Stimulated activated CD8-positive, alpha-beta memory T cell treated with anti-CD3 and anti-CD28 coated beads, Interleukin-15, amount 100 ng/mL, for 48 hours (primary cell): ENCODE data around the gene TRPM8.

ENCODE experiments used
- DNase-seq, 2 donors: peaks; one replicate each; pipeline ENCODE4 v3.0.0-alpha.2; 2020; ENCODE audit warnings: low read depth in 2 of 2

Gene TRPM8

DNA sequence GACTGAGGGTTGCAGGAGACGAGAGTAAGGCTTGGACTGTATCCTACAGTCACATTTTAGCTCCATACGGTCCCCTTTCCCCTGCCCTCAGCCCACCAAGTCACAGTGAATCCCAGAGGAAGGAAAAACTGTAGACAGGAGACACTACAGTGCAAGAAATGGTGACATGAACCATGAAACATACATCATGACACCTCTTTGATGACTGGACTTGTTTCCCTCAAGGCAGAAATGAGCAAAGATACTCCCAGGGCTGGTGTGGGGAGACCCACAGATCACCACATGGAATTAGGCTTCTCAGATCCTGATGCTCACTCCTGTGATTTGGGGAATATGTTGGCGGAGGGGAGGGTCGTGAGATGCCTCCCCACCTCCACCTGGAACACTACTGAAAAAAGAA, 85.1 kb downstream of the TRPM8 start:
- no peak for DNase-seq

DNA sequence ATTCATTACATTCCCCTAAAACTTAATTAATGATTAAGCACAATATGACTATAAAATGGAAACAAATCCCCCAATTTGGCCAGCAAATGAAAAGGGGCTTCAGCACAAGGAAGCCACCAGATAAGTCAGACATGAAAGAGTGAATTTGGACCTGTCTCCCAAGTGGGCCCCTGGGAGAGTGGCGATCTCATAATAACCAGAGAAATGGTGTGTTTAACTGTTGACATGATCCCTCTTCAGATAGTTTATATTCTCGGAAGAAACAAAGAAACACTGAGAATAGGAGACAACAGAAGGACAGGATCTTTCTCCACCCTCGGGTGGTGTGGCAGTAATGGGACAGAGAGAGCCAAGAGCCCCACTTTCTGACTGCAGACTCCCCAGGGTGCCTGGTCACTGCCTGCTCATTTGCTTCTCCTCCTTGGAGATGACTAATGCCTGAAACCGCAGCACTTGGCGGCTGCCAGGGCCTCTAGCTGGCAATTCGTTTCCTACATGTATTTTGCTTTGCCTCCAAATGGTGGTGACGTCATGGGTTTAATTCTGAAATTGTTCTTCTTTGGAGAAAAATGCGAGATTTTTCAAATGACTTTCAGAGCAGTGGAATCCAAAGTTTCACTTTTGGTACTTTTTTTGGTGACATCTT, 86.9 kb downstream of the TRPM8 start:
- DNase-seq: peak; percentile 29 to 37

DNA sequence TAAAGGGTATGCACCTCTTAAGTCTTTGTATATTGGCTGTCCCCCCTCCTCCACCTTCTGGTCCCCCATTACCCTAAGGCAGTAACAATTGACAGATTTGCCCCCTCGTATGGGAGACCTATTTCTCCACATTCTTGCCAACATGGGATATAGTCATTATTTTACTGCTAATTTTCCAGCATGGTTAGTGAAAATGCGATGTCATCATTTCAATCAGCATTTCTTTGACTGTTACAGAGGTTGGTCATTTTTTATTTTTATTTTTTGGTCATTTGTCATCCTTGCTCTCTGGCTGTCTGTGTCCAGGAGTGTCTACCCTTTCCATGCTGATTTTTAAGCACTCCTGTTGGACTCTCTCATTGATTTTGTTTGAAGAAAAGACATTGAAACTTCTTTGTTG, 88.0 kb downstream of the TRPM8 start:
- DNase-seq: no peak

DNA sequence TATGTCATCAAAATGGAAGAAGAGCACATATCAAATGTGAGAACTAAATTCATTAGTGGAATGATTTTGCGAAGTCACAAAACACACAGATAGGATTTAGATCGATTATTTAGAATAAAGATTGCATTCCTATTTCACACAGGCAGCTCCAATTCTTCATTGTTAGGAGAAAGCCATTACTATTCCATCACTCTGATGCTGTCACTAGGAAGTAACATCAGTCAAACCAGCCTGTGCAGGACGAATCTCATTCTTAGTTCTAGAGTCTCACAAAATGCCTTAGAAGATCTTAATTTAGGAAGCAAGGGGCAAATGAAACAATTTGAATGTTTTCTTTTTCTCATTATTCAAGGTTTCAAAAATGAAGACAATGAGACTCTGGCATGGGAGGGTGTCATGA, 89.3 kb downstream of the TRPM8 start:
- no peak for DNase-seq

DNA sequence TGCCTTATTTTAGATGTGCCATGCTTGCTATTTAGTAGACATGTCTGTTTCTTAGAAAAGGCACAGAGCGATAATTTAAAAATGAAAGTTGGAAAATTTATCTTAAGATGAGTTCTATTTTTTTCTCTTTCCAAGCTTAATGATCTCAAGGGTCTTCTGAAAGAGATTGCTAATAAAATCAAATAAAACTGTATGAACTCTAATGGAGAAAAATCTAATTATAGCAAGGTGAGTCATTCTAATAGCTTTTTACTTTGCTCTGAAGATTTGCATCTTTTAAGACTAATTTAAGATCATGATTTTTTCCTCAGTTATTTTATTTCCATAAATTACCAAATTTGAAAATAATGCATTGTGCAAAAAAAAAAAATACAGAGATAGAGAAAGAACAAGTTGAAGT, 97.3 kb downstream of the TRPM8 start:
- no peak for DNase-seq

DNA sequence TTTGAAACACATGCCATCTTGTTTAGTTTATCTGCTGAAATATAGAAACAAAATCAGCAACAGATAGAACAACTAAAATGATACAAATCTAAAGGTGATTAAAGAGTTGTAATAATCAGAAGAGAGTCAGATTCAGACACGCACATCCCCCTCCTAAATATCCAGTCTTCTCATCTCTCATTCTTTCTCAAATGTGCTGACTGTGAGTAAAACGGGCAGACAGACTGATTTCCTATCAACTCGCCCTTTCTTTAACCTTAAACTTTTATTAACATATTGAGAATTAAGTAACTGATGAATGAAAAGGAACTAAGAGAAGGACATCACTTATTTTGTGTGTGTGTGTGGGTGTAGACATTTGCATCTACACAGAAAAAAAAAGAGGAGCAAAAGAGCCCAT, 98.7 kb downstream of the TRPM8 start:
- DNase-seq: no peak

DNA sequence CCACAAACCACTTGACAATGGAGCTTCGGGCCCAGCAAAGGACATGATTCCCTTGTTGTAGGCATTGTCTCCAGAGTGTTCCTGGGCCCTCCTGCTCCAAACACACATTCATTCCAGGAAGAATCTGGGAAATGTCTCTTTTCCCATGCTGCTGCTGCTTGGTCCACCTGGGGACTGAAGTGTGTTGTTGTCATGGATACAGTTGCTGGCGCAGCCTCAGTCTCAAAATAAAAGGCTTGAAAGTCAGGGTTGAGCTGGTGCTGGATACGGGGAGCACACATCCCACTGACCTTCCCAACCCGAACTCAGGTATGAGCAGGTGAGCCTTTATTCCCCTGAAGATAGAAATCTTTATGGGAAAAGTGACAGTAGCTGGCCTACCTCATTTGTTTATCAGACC, 102.7 kb downstream of the TRPM8 start:
- no peak for DNase-seq

DNA sequence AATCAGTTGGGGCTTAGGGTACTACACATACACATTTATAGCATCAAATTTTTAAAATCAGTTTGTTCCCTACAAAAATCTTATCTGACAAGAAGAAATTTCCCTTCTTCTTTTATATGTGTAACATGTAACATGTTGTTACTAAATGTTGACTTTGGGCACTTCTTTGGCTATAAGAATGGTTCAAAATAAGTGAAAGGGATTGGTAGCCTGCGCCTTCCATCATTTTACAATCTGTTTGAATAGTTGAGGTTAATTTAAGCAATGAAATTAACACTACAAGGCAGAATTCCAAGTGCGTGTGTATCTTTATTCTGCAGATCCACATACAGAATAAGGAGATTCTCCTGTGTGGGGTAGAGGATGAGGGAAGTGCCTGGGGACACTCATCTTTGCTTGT, 103.2 kb downstream of the TRPM8 start:
- no peak for DNase-seq

DNA sequence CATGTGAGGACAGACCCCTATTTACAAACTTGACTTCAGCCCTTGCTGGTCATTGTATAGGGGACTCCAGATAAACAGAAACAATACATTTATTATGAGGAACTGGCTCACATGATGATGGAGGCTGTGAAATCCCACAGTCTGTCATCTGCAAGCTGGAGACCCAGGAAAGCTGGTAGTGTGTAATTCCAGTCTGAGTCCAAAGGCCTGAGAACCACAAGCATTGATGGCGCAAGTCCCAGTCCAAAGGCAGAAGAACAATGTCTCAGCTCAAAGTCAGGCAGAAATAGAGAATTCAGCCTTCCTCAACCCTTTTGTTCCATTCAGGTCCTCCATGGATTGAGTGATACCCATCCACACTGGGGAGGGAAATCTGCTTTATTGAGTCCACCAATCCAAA, 105.3 kb downstream of the TRPM8 start:
- no peak for DNase-seq

DNA sequence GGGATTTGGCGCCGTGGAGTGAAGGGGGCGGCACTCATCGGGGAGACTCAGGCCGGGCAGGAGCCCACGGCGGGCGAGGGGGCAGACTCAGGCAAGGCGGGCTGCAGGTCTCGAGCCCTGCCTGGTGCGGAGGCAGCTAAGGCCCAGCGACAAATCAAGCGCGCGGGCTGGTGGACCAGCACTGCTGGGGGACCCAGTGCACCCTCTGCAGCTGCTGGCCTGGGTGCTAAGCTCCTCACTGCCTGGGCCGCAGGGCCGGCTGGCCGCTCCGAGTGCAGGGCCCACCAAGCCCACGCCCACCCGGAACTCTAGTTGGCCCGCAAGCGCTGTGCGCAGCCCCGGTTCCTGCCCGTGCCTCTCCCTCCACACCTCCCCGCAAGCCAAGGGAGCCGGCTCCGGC, 107.1 kb downstream of the TRPM8 start:
- no peak for DNase-seq

DNA sequence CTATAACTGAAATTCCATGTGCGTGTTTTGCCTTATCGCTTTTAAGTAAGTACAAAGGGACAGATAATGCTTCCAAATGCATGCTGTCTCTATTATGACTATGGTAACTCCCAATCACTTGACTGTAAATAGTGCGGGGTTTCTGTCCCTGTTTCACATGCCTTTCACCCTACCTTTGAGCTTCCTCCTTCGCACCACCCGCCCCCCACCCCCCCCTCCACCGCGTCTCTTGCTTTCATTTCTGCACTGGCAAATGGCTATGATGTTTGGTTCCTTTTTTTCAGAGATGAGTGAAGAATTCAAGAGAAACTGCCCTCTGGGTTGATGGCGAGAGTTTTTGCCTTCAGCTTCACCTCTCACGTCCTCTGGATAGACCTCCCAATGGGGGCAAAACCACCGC, 108.3 kb downstream of the TRPM8 start:
- no peak for DNase-seq

DNA sequence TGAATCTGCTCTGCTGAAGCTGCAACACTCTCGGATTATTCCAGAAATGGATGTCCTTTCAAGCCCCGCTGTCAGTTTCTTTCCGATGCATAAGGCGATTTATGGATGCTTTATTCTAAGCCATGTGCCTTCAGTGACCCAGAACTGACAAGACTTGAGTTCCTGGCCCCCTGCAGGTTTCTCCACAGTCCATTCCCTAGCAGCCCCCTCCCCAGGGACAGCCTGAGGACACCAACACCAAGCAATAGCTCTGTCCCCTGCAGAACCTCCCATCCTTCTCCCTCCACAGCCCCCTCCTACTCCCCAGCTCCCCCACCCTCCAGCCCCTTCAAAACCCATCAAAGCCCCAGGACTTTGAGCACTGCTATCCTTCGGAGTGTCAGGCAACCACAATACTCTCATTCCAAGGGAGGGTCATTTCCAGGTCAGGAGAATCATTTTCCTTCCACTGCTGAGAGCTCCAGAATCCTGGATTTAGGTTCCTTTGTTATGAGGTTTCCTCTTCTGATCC, 108.8 kb downstream of the TRPM8 start:
- DNase-seq: no peak

DNA sequence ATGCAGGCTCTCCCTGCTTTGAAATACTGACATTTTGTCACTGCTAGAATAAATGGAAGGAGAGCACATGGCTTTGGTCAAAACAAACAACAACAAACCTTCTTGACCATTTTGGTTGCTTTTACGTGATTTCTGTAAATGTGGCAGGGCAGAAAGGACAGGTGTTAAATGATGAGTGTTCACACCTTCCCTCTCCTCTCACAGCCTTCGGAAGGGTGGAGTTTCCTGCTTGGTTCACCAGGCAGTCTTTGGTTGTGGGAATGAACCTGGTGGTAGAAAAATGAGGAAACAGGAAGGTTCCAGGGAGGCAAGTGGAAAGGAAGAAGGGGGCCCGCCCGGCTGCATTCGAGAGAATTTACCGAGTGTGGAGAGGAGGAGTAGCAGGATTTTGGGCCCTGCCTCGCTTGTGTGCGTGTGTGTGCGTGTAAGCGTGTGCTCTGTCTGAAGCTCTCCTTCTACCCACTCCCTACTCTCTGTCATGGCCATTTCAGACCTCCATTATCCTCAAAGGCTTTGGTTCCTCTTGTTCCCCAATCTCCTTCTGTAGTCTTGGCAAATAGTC, 109.6 kb downstream of the TRPM8 start:
- no peak for DNase-seq

DNA sequence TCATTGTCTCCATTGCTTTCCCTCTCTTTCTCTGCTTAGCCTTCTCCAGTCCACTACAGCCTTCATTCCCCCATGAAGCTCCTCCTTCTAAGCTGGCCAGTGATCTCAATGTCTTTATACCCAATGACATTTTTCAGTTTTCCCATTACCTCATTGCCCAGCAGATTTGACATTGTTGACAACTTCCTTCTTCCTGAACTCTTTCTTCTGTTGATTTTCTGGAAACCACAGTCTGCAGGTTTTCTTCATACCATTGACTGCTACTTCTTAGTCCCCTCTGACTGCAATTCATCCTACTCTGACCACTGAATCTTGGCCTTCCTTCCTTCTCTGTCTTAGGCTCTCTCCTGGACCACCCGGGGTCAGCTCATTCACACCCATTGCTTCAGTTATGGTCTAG, 110.5 kb downstream of the TRPM8 start:
- DNase-seq: no peak

DNA sequence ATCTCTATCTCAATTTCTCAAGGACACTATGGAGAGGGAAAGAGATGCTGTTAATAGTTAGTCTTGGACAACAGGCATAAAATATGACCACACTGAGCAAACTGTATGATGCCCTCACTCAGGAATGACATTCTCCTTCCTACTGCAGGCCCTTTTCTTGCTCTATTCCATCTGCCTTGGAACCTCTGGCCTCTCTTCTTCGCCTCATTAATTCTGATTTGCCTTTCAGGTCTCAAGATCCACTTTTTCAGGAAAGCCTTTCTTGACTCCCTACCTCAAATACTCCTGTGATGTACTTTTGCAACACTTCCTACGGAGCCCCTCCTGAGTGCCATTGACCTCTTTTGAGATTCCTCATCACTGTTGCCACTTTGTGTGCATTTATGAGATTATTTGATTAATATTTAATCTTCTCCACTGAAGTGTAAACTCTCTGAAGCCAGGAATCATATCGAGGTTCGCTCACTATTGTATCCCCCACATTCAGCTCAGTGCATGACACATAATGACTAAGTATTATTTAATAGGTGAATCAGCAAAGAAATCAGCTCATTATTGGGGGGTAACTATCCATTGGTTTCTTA, 112.1 kb downstream of the TRPM8 start:
- no peak for DNase-seq

DNA sequence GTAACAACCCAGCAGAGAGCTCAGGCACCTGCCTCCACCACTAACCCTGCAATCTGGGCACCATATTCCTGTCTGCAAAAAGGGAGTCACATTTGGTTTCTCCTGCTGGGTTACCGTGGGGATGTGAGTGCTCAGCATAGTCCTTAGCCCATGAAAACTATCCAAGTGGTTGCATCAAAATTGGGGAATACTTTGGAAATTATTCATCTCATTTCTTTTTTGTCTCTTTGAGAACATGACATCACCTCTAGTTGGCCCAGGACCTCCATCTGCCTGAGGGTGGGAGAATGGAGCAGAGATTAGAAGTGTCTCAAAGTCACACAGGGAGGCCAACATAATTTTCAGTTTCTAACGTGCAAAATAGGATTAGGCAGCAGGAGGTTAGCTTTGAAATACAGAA, 114.0 kb downstream of the TRPM8 start:
- no peak for DNase-seq

DNA sequence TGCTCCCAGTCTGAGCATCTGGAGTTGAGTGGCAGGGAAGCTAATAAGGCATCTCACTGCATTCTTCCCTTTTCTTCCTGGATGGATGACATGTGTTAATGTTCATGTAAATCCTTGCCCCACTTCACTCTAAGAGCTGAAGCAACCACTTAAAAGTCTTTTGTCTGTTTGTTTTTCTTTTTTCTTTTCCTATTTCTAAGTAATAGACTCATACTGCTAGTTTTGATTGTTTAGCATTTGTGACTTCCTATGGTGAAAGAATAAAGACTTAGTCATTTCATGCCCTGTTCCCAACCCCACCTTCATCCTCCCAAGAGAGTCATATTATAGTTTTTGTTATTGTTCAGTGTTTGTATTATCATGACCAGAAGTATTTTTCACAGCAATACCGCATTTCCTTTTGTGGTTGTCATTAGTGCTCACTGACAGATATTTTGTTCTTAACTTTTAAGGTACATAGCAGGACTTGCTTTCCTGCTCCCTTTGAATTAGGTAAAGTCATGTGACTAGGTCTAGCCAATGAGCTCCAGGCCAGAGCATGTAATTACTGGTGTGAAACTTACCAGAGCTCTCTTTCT, 115.2 kb downstream of the TRPM8 start:
- DNase-seq: no peak

DNA sequence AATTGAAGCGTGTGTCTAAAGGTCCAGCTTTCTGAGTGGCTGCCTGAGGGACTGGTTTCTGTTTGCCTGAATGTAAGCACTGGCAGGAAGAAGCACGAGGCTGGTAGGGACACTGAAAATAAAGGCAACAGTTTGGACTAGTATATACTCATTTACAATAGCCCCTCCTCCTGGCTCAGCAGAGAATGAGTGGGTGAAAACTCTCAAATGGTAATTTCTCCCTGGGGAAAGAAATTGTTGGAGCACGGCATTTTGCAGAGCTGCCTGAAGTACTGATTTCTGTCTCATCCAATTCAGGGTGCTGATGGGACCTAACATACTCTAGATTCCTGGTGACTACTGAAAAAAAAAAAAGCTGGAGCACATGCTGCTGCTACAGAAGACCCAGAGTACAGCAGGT, 116.0 kb downstream of the TRPM8 start:
- no peak for DNase-seq

DNA sequence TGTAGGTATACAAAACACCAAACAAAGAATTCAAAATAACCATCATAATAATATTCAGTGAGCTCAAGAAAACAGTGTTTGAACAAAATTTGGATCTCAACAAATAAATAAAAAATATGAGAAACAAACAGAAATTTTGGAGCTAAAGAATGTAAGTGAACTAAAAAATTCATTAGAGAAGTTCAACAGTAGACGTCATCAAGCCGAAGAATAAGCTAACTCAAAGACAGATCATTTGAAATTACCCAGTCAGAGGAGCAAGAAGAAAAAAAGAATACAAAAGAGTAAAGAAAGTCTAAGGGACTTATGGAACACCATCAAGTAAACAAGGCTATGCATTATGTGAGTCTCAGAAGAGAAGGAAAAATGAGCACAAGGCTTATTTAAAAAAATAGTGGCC, 116.7 kb downstream of the TRPM8 start:
- DNase-seq: no peak

DNA sequence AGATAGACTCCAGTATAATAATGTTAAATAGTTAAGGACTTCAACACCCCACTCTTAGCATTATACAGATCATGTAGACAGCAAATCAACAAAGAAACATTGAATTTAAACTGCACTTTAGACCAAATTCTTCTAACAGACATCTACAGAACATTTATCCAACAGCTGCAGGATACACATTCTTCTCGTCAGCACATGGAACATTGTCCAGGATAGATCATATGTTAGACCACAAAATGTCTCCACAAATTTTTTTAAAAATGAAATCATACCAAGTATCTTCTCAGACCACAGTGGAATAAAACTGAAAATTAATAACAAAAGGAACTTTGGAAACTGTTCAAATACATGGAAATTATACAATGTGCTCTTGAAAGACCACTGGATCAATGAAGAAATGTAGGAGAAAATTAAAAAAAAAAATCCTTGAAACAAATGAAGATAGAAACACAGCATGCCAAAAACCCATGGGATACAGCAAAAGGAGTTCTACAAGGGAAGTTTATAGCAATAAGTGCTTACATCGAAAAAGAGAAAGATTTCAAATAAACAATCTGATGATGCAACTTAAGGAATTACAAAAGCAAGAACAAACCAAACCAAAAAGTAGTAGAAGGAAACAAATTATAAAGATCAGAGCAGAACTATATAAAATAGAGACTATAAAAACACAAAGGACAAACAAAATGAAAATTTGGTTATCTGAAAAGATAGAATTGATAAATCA, 121.1 kb downstream of the TRPM8 start:
- DNase-seq: no peak

DNA sequence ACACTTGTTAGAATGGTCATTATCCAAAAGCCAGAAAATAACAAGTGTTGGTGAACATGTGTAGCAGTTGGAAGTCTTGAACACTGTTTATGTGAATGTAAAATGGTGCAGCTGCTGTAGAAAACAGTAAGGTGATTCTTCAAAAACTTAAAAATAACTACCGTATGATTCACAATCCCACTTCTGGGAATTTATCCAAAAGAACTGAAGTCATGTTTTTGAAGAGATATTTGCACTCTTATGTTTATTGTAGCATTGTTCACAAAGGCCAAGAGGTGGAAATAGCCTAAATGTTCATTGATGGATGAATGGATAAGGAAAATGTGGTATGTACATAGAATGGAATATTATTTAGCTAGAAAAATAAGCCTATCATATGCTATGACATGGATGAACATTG, 127.0 kb downstream of the TRPM8 start:
- no peak for DNase-seq

DNA sequence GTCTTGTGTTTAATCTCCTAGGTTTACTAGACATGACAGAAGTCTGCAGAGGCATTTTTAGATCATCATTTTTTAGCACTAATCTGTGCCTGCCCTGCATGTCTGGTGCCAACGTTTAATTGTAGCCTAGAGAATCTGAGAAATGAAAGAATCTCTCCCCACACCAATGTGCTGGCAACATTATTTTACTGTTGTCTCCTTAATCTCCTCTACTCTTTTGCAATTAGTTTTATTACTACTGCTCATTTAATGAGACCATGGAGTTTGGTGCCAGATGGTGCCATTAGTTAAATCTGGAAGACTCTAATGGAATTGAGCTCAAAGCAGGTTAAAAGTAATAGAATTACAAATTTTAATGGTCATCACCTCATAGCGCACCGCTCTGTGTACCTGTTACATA, 129.3 kb downstream of the TRPM8 start:
- DNase-seq: no peak

DNA sequence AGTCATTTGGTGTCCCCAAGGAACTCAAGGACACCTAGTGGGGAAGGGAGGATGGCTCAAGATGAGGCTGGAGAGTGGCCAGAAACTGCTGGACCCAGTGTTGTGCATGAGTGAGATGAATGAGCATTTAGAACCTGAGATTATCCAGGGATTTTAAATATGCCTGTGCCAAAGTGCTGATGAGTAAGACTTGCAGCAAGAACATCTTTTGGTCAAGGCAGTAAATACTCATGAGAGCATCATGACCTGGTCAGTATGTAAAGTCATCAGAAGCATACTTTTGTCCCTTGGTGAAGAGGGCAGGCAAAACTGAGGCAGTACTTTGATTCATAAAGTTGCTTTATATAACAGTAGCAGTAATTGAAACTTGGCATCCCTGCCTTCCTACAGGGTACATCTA, 130.2 kb downstream of the TRPM8 start:
- no peak for DNase-seq
